NCI-H2081 (cell line): ENCODE results near the gene USH2A.
"Not testable (repeated sequence)": the region's sequence is repeated elsewhere in the genome, so short reads cannot be mapped to it uniquely, and the experiment has no call there.

ENCODE experiments used
- DNase-seq, 2 experiments: peaks; one replicate each; lab custom pipeline; 2025; lab: John Stamatoyannopoulos, UW

Gene USH2A

GRCh38 chr1:216046336-216046735 is 376.9 kb downstream of the USH2A start:
- no peak for DNase-seq

DNA sequence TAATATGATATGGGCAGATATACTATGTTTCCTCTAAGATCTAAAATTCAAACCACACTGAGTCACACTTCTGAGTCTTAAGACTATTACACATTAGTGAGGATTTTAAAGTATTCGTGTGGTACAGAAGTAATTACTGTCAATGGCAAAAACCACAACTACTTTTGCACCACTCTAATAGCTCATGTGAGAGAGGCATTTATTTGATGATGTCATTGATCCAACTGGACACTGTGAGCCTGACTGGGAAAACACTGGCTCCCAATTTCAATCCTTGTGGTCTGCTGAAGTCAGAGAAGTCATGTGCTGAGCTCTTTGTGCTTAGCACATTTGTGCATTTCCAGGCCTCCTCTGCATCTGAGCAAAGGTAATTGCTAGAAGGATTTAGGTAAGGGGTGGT is 377.8 kb downstream of the USH2A start:
- no peak for DNase-seq

DNA sequence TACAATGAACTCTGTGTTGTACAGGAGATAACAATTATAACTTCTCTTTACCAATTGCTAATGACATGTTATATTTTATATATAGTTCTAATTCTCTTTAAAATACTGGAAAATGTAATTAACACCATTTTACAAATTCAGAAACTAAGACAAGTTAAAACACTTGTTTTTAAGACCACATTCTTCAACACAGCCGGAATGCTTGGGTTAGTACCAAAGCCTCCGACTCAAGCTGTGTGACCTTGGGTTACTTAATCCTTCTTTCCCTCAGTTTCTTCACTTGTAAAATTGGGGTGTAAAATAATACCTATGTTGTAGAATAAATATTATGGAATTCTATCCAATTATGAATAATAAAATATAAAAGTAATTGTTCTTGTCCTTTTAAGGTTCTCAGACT is 378.7 kb downstream of the USH2A start:
- DNase-seq: no peak

DNA sequence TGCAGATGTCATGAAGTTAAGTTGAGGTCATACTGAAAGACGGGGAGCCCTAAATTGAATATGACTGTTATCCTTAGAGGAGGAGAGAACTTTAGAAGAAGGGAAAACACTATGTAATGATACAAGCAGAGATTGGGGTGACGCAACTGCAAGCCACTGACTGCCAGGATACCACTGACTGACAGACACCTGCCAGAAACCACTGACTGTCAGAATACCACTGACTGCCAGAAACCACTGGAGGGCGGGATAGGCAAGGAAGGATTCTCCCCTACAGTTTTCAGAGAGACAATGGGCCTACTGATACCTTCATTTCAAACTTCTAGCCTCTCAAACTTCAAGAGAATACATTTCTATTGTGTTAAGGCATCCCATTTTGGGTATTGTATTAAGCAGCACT is 388.7 kb downstream of the USH2A start:
- no peak for DNase-seq

GRCh38 chr1:216032961-216033614 is 390.2 kb downstream of the USH2A start:
- no peak for DNase-seq

DNA sequence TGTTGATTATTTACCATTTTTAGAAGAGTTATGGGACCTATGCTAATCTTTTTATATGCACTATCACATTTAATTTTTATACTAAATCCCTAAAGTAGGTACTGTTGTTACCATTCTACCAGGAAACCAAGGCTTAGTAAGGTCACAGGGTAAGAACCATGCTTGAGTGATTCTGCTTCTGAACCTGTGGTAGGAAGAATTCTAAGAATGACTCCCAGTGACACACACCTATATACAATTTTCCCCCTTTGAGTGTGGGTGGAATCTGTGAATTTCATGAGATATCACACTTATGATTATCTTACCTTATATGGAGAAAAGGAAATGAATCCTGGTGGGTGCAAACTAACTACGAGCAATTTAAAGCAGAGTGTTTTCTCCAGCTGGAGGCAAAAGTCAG is 391.0 kb downstream of the USH2A start:
- no peak for DNase-seq

GRCh38 chr1:216028631-216029030 is 394.6 kb downstream of the USH2A start:
- no peak for DNase-seq

- no peak for DNase-seq
Observed at GRCh38 chr1:216024546-216024945, 398.7 kb downstream of the USH2A start.

DNA sequence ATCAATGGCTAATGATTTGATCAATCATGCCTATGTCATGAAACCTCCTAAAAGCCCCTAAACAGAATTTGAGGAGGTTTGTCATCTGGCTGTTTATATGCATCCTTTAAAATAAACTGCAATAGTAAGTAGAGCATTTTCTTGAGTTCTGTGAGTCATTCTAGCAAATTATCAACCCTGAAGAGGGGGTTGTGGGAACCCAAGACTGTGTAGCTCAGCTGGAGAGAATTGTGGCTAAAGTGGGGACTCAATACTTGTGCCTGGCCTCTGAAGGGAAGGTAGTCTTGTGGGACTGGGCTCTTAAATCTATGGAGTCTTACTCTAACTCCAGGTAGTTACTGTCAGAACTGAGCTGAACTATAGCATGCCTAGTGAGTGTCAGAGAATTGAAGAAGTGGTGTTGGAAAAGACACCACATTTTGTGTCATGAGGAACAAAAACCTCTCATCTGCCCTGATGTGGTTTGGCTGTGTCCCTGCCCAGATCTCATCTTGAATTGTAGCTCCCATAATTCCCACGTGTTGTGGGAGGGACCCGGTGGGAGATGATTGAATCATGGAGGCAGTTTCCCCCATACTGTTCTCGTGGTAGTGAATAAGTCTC is 402.4 kb downstream of the USH2A start:
- no peak for DNase-seq

DNA sequence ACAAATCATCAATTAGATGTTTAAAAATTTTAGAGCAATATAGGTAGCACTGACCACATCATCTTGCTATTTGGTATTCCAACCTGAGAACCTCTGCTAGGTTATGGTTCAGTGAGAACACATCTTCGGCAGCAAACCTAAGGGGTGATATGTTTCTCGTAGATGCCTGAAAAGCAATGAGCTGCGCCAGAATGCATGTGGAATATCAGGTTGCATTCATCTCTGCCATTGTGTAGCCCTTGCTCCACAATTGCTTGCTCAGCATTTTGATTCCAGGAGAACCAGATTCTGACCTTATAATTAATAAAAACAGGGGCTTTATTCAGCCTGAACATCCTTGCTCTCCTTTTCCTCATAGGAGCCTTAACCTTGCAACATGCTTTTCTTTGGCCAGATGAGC is 408.1 kb downstream of the USH2A start:
- no peak for DNase-seq

DNA sequence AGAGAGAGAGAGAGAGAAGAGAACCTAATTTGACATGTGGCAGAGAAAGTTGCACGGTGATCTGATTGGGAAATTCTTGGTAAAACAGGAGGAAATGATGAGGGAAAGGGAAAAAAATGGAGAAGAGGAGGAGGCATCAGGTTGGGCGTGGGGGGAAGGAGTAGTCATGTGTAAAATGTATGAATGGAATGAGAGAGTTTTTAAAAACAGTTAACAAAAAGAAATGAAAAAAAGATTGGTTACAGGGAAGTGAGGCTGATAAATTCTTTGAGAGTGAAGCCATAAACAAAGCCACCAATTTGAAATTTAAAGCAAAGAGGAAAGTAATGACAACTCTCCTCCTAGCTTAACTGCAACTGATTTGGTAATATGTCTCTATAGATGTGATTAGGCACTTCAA is 409.2 kb downstream of the USH2A start:
- no peak for DNase-seq

DNA sequence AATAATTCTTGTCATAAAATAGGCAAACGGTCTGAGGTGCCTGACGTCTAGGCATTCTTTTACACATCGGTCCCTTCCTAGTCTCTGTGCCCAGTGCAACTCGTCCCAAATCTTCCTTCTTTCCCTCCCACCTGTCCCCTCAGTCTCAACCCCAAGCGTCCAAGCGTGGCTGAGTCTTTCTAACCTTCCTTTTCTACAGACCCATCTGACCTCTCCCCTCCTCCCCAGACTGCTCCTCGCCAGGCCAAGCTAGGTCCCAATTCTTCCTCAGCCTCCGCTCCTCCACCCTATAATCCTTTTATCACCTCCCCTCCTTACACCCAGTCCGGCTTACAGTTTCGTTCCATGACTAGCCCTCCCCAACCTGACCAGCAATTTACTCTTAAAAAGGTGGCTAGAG is 413.8 kb downstream of the USH2A start:
- not testable (repeated sequence) for DNase-seq

DNA sequence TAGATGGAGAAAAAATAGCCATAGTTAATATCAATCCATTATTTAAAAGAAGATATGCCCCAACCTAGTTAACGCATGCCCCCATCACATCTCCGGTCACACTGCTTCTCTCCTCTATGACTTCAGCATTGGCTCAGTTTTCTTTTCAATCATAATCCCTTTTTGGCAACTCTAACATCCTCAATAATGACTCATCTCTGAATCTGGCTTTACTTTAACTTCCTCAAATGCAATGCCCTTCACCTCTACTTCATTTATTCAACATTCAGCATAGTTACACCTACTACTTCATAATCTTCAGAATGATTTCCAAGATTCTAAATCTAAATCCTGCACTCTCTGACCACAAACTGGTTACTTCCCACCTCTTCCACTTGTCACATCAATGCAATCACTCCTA is 417.3 kb downstream of the USH2A start:
- no peak for DNase-seq

- peak; percentile 46 to 49 for DNase-seq
Observed at GRCh38 chr1:215992620-215993019, 430.6 kb downstream of the USH2A start.

- no peak for DNase-seq
Observed at GRCh38 chr1:215987092-215987875, 436.0 kb downstream of the USH2A start.

DNA sequence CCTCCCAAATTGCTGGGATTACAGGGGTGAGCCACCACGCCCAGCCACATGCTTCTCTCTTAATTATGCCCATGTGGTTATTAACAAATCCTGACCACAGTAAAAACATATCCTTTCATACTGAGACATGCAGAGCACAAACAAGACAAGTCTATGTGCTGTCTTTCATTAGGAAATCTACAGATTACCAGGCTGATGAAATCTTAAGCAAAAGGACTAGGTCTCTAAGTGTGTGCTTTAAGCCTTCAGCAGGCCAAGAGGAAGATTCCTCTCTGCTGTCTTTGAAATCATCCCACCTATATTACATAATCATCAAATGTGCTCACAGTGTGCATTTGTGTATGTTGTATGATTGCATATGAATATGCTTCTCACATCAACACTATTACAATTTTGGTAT is 436.8 kb downstream of the USH2A start:
- no peak for DNase-seq

- no peak for DNase-seq
Observed at GRCh38 chr1:215983680-215984079, 439.6 kb downstream of the USH2A start.

GRCh38 chr1:215971793-215972441 is 451.3 kb downstream of the USH2A start:
- no peak for DNase-seq

DNA sequence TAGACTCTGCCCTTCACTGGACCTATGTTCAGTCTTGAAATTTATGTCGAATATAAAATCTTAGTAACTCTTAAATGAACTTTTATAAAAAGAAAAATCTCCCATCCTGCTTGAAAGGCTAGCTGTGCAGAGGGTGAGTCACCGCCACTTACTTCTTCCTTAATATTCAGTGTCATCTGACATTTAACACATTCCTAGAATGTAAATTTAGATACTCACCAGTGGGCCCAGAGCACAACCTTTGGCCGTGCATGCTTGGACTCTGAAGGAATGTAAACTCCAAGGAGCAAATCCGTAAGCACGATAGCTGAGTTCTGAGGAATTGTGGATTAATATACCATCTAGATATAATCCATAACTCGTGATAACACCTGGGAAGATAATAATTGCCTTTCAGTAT is 452.8 kb downstream of the USH2A start:
- DNase-seq: no peak

GRCh38 chr1:215963621-215964020 is 459.6 kb downstream of the USH2A start:
- DNase-seq: no peak

DNA sequence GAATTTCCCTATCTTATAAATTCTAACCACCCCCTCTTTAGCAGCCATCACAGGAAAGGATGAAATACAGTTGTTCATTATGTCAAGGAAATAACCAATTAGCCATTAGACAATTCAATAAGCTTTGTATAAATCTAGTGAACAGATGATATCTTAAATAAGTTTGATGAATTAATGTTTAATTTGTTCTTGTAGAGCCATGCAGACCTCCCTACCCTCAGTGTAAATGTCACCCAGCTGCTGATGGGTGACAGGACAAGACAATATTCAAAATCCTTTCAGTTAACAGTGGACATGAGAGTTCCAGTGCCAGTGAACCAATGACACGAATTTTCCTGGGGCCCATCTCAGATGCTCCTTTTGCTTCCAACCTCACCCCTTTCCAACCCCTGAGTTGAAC is 460.2 kb downstream of the USH2A start:
- DNase-seq: no peak

GRCh38 chr1:215958841-215959240 is 464.4 kb downstream of the USH2A start:
- no peak for DNase-seq

GRCh38 chr1:215957663-215958062 is 465.6 kb downstream of the USH2A start:
- DNase-seq: no peak
